H9 (cell line): Measurements from ENCODE around the gene TMEM222. TPM values are rescaled to one million over a fixed set of nuclear protein-coding genes. Genes with fewer than 3 reads are reported as not detected.
"Not testable (repeated sequence)": the region's sequence is repeated elsewhere in the genome, so short reads cannot be mapped to it uniquely, and the experiment has no call there.

Experiments
- DNase-seq: peaks from one replicate; pipeline ENCODE4 v3.0.0-alpha.2; 2017
- H2AFZ ChIP-seq: one replicate; pipeline ENCODE4 v1.6.1; 2013; ENCODE audit warnings: mild to moderate bottlenecking, low read length, control low read depth, moderate library complexity
- H2AK5ac ChIP-seq: 2 replicates; pipeline ENCODE4 v1.6.1; 2013; ENCODE audit warnings: low read length, control low read depth, mixed read lengths; ENCODE audit not compliant: insufficient read length
- H2BK120ac ChIP-seq: one replicate; pipeline ENCODE4 v1.6.1; 2013; ENCODE audit warnings: low read depth, mild to moderate bottlenecking, low read length, control low read depth, inconsistent platforms; ENCODE audit not compliant: poor library complexity, severe bottlenecking
- H2BK12ac ChIP-seq: 2 replicates; pipeline ENCODE4 v1.6.1; 2013; ENCODE audit warnings: low read length, control low read depth, mixed read lengths, low read depth; ENCODE audit not compliant: insufficient read length
- H2BK15ac ChIP-seq: 2 replicates; pipeline ENCODE4 v1.6.1; 2013; ENCODE audit warnings: low read depth, low read length, control low read depth
- H2BK20ac ChIP-seq: one replicate; pipeline ENCODE4 v1.6.1; 2013; ENCODE audit warnings: low read depth, mild to moderate bottlenecking, low read length, control low read depth, inconsistent platforms; ENCODE audit not compliant: poor library complexity, severe bottlenecking
- H2BK5ac ChIP-seq: 2 replicates; pipeline ENCODE4 v1.6.1; 2013; ENCODE audit warnings: low read length, control low read depth, mixed read lengths; ENCODE audit not compliant: insufficient read length
- H3K14ac ChIP-seq: 2 replicates; pipeline ENCODE4 v1.6.1; 2013; ENCODE audit warnings: low read length, control low read depth; ENCODE audit not compliant: insufficient read depth
- H3K18ac ChIP-seq: 2 replicates; pipeline ENCODE4 v1.6.1; 2013; ENCODE audit warnings: low read depth, mild to moderate bottlenecking, mixed read lengths, low read length, control low read depth; ENCODE audit not compliant: insufficient read length
- H3K23ac ChIP-seq: 2 replicates; pipeline ENCODE4 v1.6.1; 2013; ENCODE audit warnings: low read length, control low read depth, mixed read lengths, low read depth; ENCODE audit not compliant: insufficient read length
- H3K23me2 ChIP-seq: 2 replicates; pipeline ENCODE4 v1.6.1; 2013; ENCODE audit warnings: low read depth, mild to moderate bottlenecking, mixed read lengths, low read length, control low read depth; ENCODE audit not compliant: insufficient read length, poor library complexity, severe bottlenecking
- H3K27ac ChIP-seq: 2 replicates; pipeline ENCODE4 v1.5.1; 2013; ENCODE audit warnings: low read length, control low read depth, mixed read lengths, low read depth; ENCODE audit not compliant: insufficient read length
- H3K27me3 ChIP-seq: 2 replicates; pipeline ENCODE4 v1.6.1; 2013; ENCODE audit warnings: low read length, control low read depth, inconsistent platforms; ENCODE audit not compliant: insufficient read depth
- H3K4ac ChIP-seq: 2 replicates; pipeline ENCODE4 v1.6.1; 2013; ENCODE audit warnings: low read depth, mild to moderate bottlenecking, control low read depth, inconsistent platforms, low read length, moderate library complexity
- H3K4me1 ChIP-seq: 2 replicates; pipeline ENCODE4 v1.6.1; 2013; ENCODE audit warnings: low read length, control low read depth, inconsistent platforms; ENCODE audit not compliant: insufficient read depth
- H3K4me2 ChIP-seq: 2 replicates; pipeline ENCODE4 v1.6.1; 2013; ENCODE audit warnings: low read length, control low read depth, mixed read lengths; ENCODE audit not compliant: insufficient read length, insufficient read depth
- H3K56ac ChIP-seq: 2 replicates; pipeline ENCODE4 v1.6.1; 2013; ENCODE audit warnings: low read depth, mild to moderate bottlenecking, mixed read lengths, low read length, control low read depth; ENCODE audit not compliant: insufficient read length
- H3K79me1 ChIP-seq: 2 replicates; pipeline ENCODE4 v1.6.1; 2013; ENCODE audit warnings: low read depth, mild to moderate bottlenecking, moderate library complexity, low read length, control low read depth, inconsistent platforms; ENCODE audit not compliant: insufficient read depth, poor library complexity, severe bottlenecking
- H3K79me2 ChIP-seq: 2 replicates; pipeline ENCODE4 v1.6.1; 2013; ENCODE audit warnings: low read length, control low read depth, inconsistent platforms; ENCODE audit not compliant: insufficient read depth
- H3K9ac ChIP-seq: 2 replicates; pipeline ENCODE4 v1.6.1; 2013; ENCODE audit warnings: low read length, control low read depth, mixed read lengths; ENCODE audit not compliant: insufficient read length; ENCODE audit errors: extremely low read depth
- H3K9me3 ChIP-seq: one replicate; pipeline ENCODE4 v1.6.1; 2013; ENCODE audit warnings: low read depth, low read length, inconsistent platforms; ENCODE audit not compliant: control insufficient read depth
- H3T11ph ChIP-seq: one replicate; pipeline ENCODE4 v1.6.1; 2013; ENCODE audit warnings: mild to moderate bottlenecking, low read length, control low read depth, inconsistent platforms
- H4K20me1 ChIP-seq: one replicate; pipeline ENCODE4 v1.6.1; 2013; ENCODE audit not compliant: control insufficient read depth, insufficient read length, insufficient read depth
- H4K5ac ChIP-seq: 2 replicates; pipeline ENCODE4 v1.6.1; 2013; ENCODE audit warnings: low read depth, mild to moderate bottlenecking, mixed read lengths, low read length, control low read depth; ENCODE audit not compliant: insufficient read length
- H4K8ac ChIP-seq: replicated peaks from 2 replicates; pipeline ENCODE4 v1.6.1; 2013; ENCODE audit warnings: low read length, control low read depth, mixed read lengths, low read depth; ENCODE audit not compliant: insufficient read length
- H4K91ac ChIP-seq: 2 replicates; pipeline ENCODE4 v1.6.1; 2013; ENCODE audit warnings: low read depth, mild to moderate bottlenecking, moderate library complexity, mixed read lengths, low read length, control low read depth; ENCODE audit not compliant: insufficient read length
- H3K27ac Mint-ChIP-seq, 3 experiments: 2 replicates in 2 of 3; 3 replicates in 1 of 3; pipeline ENCODE4 v1.8.0; 2020 to 2021; ENCODE audit warnings: mixed read lengths in 3 of 3, mild to moderate bottlenecking in 1 of 3, moderate library complexity in 1 of 3
- H3K27me3 Mint-ChIP-seq: 2 replicates; pipeline ENCODE4 v1.8.0; 2021; ENCODE audit warnings: low read depth, mild to moderate bottlenecking, moderate library complexity, mixed read lengths
- H3K36me3 Mint-ChIP-seq, 3 experiments: 2 replicates in 2 of 3; 3 replicates in 1 of 3; pipeline ENCODE4 v1.8.0; 2020 to 2021; ENCODE audit warnings: low read depth in 3 of 3, mixed read lengths in 3 of 3; ENCODE audit not compliant: insufficient read depth in 1 of 3
- H3K4me1 Mint-ChIP-seq, 2 experiments: 2 replicates each; pipeline ENCODE4 v1.8.0; 2020; ENCODE audit warnings: mixed read lengths in 2 of 2
- H3K4me3 Mint-ChIP-seq, 2 experiments: 2 replicates in 1 of 2; 3 replicates in 1 of 2; pipeline ENCODE4 v1.8.0; 2020 to 2021; ENCODE audit warnings: mild to moderate bottlenecking in 2 of 2, mixed read lengths in 2 of 2, moderate library complexity in 1 of 2
- H3K9me3 Mint-ChIP-seq, 2 experiments: 2 replicates in 1 of 2; 3 replicates in 1 of 2; pipeline ENCODE4 v1.8.0; 2020; ENCODE audit warnings: mild to moderate bottlenecking in 2 of 2, mixed read lengths in 2 of 2, moderate library complexity in 1 of 2
- CTCF ChIP-seq: fragments of 200-600 bp; sonication (generic); conservative IDR thresholded peaks from 3 replicates; pipeline ENCODE4 v1.8.0; 2021; ENCODE audit warnings: antibody characterized with exemption, mild to moderate bottlenecking
- WGBS: extraction: QIAGEN DNeasy Blood & Tissue Kit; methylation state at CpG from one replicate; pipeline ENCODE4 v1.1.7; 2013; ENCODE audit warnings: missing lambda C conversion rate, low lambda C conversion rate, mixed read lengths; ENCODE audit not compliant: insufficient read length; ENCODE audit errors: extremely low coverage; 5-methylcytosine and 5-hydroxymethylcytosine counted together
- total RNA-seq: library from RNA; stranded (reverse); gene quantifications from 2 replicates; pipeline ENCODE4 v1.2.1, GENCODE V29; 2021

Gene TMEM222
- total RNA-seq, 1 experiment from 2014 or later = 36.8 TPM

- H2BK12ac ChIP-seq = no peak overlapping the region
- H3K18ac ChIP-seq = no peak overlapping the region
- no peak overlapping the region for H3K4me2 ChIP-seq
- DNase-seq = no peak
- no peak overlapping the region; a peak in 1 of 5 replicates for H3K4me3 Mint-ChIP-seq
- H3T11ph ChIP-seq = no peak overlapping the region
- no peaks in the 10 kb centered on the region for H3K79me2 ChIP-seq
- H3K4ac ChIP-seq = no peak overlapping the region
- no peak overlapping the region for H3K56ac ChIP-seq
- peaks cover 3 to 6% of the 10 kb centered on the region in 2 experiments; a peak in 2 of 5 replicates for H3K9me3 Mint-ChIP-seq
- no peak overlapping the region for H2BK5ac ChIP-seq
- no peaks in the 10 kb centered on the region for H3K27me3 ChIP-seq
- H4K20me1 ChIP-seq = no peaks in the 10 kb centered on the region
- no peak overlapping the region for H4K8ac ChIP-seq
- no peak overlapping the region for H3K9ac ChIP-seq
- H4K91ac ChIP-seq = no peak overlapping the region
- TF ChIP-seq CTCF = no peak
- no peak overlapping the region for H2BK20ac ChIP-seq
- H2BK120ac ChIP-seq = no peak overlapping the region
- no peak overlapping the region for H2BK15ac ChIP-seq
- no peak overlapping the region for H2AFZ ChIP-seq
- H3K36me3 Mint-ChIP-seq = peaks cover 12 to 14% (median 13%) of the 10 kb centered on the region in 3 experiments; a peak in 5 of 7 replicates
- H4K5ac ChIP-seq = no peak overlapping the region
- no peaks in the 10 kb centered on the region for H3K9me3 ChIP-seq
- H3K23ac ChIP-seq = no peak overlapping the region
- no peak overlapping the region for H3K27ac Mint-ChIP-seq
- peaks cover 3 to 4% of the 10 kb centered on the region in 2 experiments; a peak in 1 of 4 replicates for H3K4me1 Mint-ChIP-seq
- H3K23me2 ChIP-seq = no peaks in the 10 kb centered on the region
- H3K79me1 ChIP-seq = no peaks in the 10 kb centered on the region
- no peak overlapping the region for H3K27ac ChIP-seq
- no peak overlapping the region for H3K14ac ChIP-seq
- H2AK5ac ChIP-seq = no peak overlapping the region
- WGBS = no CpG with 5 or more reads among the region's 2 CpGs
- H3K4me1 ChIP-seq = no peaks in the 10 kb centered on the region
- H3K27me3 Mint-ChIP-seq = no peaks in the 10 kb centered on the region; the same call in 1 of the 2 replicates
Measured at GRCh38 chr1:27285274-27285660, 36.7 kb upstream of the TMEM222 start.

- H3K9ac ChIP-seq, H3K18ac ChIP-seq, DNase-seq, H4K8ac ChIP-seq, H2BK5ac ChIP-seq, H2AK5ac ChIP-seq, H3K14ac ChIP-seq, H3K27ac ChIP-seq, H3K4me3 Mint-ChIP-seq, H3K4me2 ChIP-seq, H2BK20ac ChIP-seq, H3K23me2 ChIP-seq, H3K79me2 ChIP-seq, H2AFZ ChIP-seq, H2BK120ac ChIP-seq, H4K91ac ChIP-seq, H3T11ph ChIP-seq, H3K79me1 ChIP-seq, H3K23ac ChIP-seq, H3K9me3 Mint-ChIP-seq, H3K4ac ChIP-seq, H3K27ac Mint-ChIP-seq, H3K56ac ChIP-seq, H2BK12ac ChIP-seq, H3K9me3 ChIP-seq, H3K4me1 ChIP-seq, H2BK15ac ChIP-seq, H3K4me1 Mint-ChIP-seq, H4K20me1 ChIP-seq, H3K27me3 ChIP-seq, H3K27me3 Mint-ChIP-seq, H4K5ac ChIP-seq: not testable (repeated sequence)
- no CpG with 5 or more reads among the region's 7 CpGs for WGBS
- H3K36me3 Mint-ChIP-seq = peaks cover 15 to 20% (median 18%) of the 10 kb centered on the region in 3 experiments; a peak in 5 of 7 replicates
Measured at GRCh38 chr1:27285821-27286220, 36.1 kb upstream of the TMEM222 start.
